Spleen (tissue), 11 donors: ENCODE data around the gene PPM1B. TPM values are rescaled to one million over a fixed set of nuclear protein-coding genes. Genes with fewer than 3 reads are reported as not detected.

Experiments used
- DNase-seq: peaks from one replicate; pipeline ENCODE4 v3.0.0-alpha.2; 2020
- H3K27ac ChIP-seq, 8 donors: fragments of 200-600 bp; sonication (generic) in 7 of 8; 1 replicate in 4 of 8; 2 replicates in 4 of 8; pipeline versions ENCODE4 v1.5.0 to v1.8.0; 2016 to 2021; ENCODE audit warnings: inconsistent platforms in 4 of 8, mild to moderate bottlenecking in 4 of 8, moderate library complexity in 1 of 8
- H3K27me3 ChIP-seq, 7 donors: fragments of 200-600 bp; sonication (generic) in 6 of 7; replicated peaks in 1 of 7; 1 replicate in 4 of 7; 2 replicates in 3 of 7; pipeline versions ENCODE4 v1.5.0 to v1.8.0; 2016 to 2021; ENCODE audit warnings: inconsistent platforms in 3 of 7, mild to moderate bottlenecking in 1 of 7
- H3K36me3 ChIP-seq, 6 donors: fragments of 200-600 bp; sonication (generic) in 5 of 6; 1 replicate in 4 of 6; 2 replicates in 2 of 6; pipeline versions ENCODE4 v1.5.0 to v1.8.0; 2016 to 2021; ENCODE audit warnings: inconsistent platforms in 2 of 6
- H3K4me1 ChIP-seq, 6 donors: fragments of 200-600 bp; sonication (generic) in 5 of 6; 1 replicate in 3 of 6; 2 replicates in 3 of 6; pipeline versions ENCODE4 v1.5.0 to v1.8.0; 2016 to 2021; ENCODE audit warnings: inconsistent platforms in 3 of 6
- H3K4me3 ChIP-seq, 8 donors: fragments of 200-600 bp; sonication (generic) in 7 of 8; 1 replicate in 4 of 8; 2 replicates in 4 of 8; pipeline versions ENCODE4 v1.5.0 to v1.8.0; 2016 to 2021; ENCODE audit warnings: inconsistent platforms in 4 of 8, mild to moderate bottlenecking in 4 of 8, moderate library complexity in 2 of 8
- H3K9me3 ChIP-seq, 8 donors: fragments of 200-600 bp; sonication (generic) in 7 of 8; 1 replicate in 4 of 8; 2 replicates in 4 of 8; pipeline versions ENCODE4 v1.5.0 to v1.8.0; 2016 to 2021; ENCODE audit warnings: inconsistent platforms in 4 of 8
- POLR2A ChIP-seq, 3 donors: fragments of 450-650 bp; IDR thresholded peaks; one replicate each; pipeline ENCODE4 v1.5.1; 2017; ENCODE audit warnings: antibody characterized with exemption in 3 of 3, mild to moderate bottlenecking in 1 of 3
- POLR2AphosphoS5 ChIP-seq, 3 donors: sonication (generic); formaldehyde crosslinking; IDR thresholded peaks; one replicate each; pipeline ENCODE4 v1.5.1; 2017; ENCODE audit warnings: antibody characterized with exemption in 3 of 3
- WGBS, 5 donors: extraction: QIAGEN DNeasy Blood & Tissue Kit in 3 of 5; methylation state at CpG; one replicate each; pipeline versions ENCODE4 v1.1.5 to v1.1.7; 2013 to 2018; 5-methylcytosine and 5-hydroxymethylcytosine counted together
- intact Hi-C: fragments of 100-400 bp; cut with DNase I; formaldehyde crosslinking; loops from one replicate; pipeline ENCODE4 v1.15.0; 2023; ENCODE audit warnings: low total_unique reads
- polyA plus RNA-seq, 3 donors: library from polyadenylated mRNA; stranded (reverse); fragments of 200-250 nt; gene quantifications; one replicate each; pipeline ENCODE4 v1.2.1, GENCODE V29; 2013
- total RNA-seq, 7 donors: library from RNA; depleted of rRNA in 3 of 7; stranded (reverse); fragments of >200 nt in 3 of 7; fragmentation: NEBNext Ultra II Directional in 4 of 7; extraction: Animal tissue kit (Norgen Biotek cat#: 25700) in 4 of 7; gene quantifications; one replicate each; pipeline versions ENCODE4 v1.1.0 to v1.2.1, GENCODE V29; 2016 to 2021
- TF ChIP-seq, protein P1 (sequence below), 11 experiments: fragments of 200-600 bp in 7 of 11; fragments of 450-650 bp in 4 of 11; sonication (generic) in 4 of 11; IDR thresholded peaks in 8 of 11; conservative IDR thresholded peaks in 3 of 11; 1 replicate in 7 of 11; 2 replicates in 4 of 11; pipeline versions ENCODE4 v1.4.0 to v1.8.0; 2016 to 2021; ENCODE audit warnings: antibody characterized with exemption in 11 of 11, inconsistent platforms in 4 of 11, mild to moderate bottlenecking in 1 of 11
- donor health status: healthy with polysubstance abuse.
- donor health status: DM: no; HTN: no; CAD: no; lungs with moderate emphysema.
- donor health status: DM: no; HTN: no; CAD: no.
- donor health status: Bipolar disorder and iron deficiency.
- donor health status: healthy.
- donor health status: DM: no; HTN: no; CAD: no.
- donor health status: DM: yes; HTN: yes; CAD: no.

PPM1B gene
- total and polyA plus RNA-seq, 10 donors, result 21.9 to 86.3 (median 57.4) TPM

DNA sequence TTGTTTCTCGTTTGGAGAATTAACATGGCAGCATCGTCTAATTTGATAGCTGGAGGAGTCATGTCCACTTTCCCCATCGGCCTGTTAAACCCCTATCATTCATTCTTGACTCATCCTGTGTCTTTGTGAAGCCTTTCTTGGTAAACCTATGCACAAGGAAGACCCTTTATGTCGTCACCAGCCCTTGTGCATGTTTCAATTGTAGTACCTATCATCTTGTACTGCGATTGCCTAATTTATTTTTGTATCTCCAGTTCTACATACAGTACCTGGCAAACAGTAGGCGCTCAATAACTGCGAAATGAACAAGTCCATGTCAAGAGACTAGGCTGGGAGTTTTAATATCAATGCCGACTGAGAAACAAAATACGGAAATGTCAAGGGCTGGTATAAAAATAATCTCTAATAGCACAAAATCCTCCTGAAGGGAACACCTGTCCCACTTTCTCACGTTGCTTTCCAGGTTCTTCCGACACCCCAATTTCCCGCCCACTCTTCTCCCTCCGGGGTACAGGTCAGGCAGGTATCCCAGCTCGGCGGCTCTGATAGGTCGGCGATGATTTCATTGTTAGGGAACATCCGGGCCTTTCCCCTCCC, 1.3 kb upstream of the PPM1B start:
- intact Hi-C loops, result no loop called here
- Histone ChIP-seq H3K27ac (peak overlapping the region; percentile 90 to 99 (median 97)), H3K4me3 (peak overlapping the region; percentile 22 to 96 (median 49)), H3K4me1 (peaks cover 13 to 43% (median 26%) of the 10 kb centered on the region in 6 donors), H3K9me3 (peaks cover 0 to 12% (median 0%) of the 10 kb centered on the region in 8 donors), H3K27me3 (no peaks in the 10 kb centered on the region), H3K36me3 (no peaks in the 10 kb centered on the region)
- TF ChIP-seq POLR2AphosphoS5 (IDR thresholded peaks at IDR 0.05) (no peak), POLR2A (IDR thresholded peaks at IDR 0.05) (no peak)
- TF ChIP-seq, protein P1, sequence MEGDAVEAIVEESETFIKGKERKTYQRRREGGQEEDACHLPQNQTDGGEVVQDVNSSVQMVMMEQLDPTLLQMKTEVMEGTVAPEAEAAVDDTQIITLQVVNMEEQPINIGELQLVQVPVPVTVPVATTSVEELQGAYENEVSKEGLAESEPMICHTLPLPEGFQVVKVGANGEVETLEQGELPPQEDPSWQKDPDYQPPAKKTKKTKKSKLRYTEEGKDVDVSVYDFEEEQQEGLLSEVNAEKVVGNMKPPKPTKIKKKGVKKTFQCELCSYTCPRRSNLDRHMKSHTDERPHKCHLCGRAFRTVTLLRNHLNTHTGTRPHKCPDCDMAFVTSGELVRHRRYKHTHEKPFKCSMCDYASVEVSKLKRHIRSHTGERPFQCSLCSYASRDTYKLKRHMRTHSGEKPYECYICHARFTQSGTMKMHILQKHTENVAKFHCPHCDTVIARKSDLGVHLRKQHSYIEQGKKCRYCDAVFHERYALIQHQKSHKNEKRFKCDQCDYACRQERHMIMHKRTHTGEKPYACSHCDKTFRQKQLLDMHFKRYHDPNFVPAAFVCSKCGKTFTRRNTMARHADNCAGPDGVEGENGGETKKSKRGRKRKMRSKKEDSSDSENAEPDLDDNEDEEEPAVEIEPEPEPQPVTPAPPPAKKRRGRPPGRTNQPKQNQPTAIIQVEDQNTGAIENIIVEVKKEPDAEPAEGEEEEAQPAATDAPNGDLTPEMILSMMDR (IDR thresholded peaks at IDR 0.05 in 8 of 11, conservative IDR thresholded peaks at IDR 0.05 in 3 of 11), result no peak
- 31 to 38% (median 34%) methylated on average over 18 of the region's 18 CpGs for WGBS, 5 donors
- no peak for DNase-seq

DNA sequence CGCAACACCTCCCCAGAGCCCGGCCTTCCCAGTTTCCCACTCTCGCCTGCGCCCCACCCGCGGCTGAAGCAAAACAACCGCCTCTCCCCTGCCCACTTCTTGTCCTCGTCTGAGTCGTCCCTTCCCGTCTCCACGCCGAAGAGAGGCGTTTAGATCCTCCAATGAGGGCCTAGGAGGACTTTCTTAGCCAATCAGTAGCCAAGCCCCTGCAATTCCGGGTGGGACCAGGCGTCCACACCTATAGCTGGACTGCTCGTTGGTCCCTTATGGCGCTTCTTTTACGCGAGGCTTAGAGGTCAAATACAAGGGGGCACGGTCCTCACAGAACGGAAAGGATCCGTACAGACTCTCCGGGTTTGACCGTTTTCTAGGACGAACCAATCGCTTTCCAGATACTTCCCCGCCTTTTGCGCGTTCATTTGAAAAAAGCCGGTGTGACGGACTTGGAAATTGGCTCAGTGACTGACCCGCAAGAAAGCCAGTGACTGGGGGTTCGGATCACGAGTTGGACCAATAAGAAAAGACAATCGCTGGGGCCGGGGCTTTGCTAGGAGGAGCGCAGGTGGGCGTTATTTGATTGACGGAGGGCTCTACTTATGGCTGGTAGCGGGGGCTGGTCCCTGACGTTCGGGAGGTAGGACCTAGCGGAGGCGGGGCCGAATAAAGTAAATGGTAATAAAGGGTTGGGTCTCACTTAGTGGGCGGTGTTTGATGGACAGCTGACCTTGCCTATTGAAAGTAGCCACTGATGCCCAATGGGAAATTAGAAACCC, 581 bp upstream of the PPM1B start:
- Histone ChIP-seq H3K27me3 (no peaks in the 10 kb centered on the region), H3K9me3 (peaks cover 0 to 12% (median 0%) of the 10 kb centered on the region in 8 donors), H3K4me3 (peak overlapping the region; percentile 22 to 96 (median 64)), H3K27ac (peak overlapping the region; percentile 90 to 99 (median 97)), H3K4me1 (peaks cover 13 to 50% (median 32%) of the 10 kb centered on the region in 6 donors), H3K36me3 (peaks cover 0 to 4% (median 0%) of the 10 kb centered on the region in 6 donors)
- TF ChIP-seq POLR2AphosphoS5 (IDR thresholded peaks at IDR 0.05) (peak; percentile 85 to 90 (median 88)), POLR2A (IDR thresholded peaks at IDR 0.05) (no peak)
- TF ChIP-seq, protein P1 (IDR thresholded peaks at IDR 0.05 in 8 of 11, conservative IDR thresholded peaks at IDR 0.05 in 3 of 11), result peak in 1 of 11 experiments; percentile 5
- peak; percentile 98 for DNase-seq
- WGBS, 5 donors, result 0 to 1% (median 1%) methylated on average over 45 to 46 of the region's 46 CpGs
- intact Hi-C loops, result no loop called here

DNA sequence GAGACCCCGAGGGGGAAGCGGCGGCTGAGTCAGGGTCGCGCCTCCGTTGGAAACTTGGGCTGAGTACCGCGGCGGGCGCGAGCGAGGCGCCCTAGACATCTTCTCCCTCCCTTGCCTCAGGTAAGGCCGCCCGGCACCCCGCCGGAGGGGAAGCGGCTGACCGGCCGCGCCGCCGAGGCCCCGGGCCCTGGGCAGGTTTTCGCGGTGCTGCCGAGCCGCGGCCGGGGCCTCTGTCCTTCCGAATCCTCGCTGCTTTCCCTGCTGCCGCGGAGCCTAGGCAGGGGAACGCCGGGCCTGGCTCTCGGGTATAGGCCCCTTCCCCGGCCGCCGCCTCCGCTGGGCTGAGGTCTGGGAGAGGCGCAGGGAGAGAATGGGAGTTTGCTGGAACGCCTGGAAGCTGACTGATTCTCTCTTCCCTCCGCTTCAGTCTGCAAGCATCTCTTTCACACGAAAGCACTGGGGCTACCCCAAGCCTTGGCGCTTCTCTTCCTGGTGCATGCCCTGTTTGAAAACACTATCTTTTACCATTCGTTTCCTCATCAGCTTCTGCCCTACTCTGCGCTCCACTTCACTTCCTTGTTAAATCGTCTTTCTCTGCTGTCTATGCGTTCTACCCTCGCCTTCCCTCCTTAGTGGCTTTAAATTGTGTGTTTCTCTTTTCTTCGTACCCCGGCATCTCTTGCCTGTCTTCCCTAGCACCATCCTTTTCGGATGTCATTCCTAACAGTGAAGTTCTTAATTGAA, 652 bp downstream of the PPM1B start:
- Histone ChIP-seq H3K9me3 (peaks cover 0 to 11% (median 0%) of the 10 kb centered on the region in 8 donors), H3K4me3 (peak overlapping the region; percentile 74 to 98 (median 93)), H3K4me1 (peaks cover 14 to 55% (median 41%) of the 10 kb centered on the region in 6 donors), H3K27me3 (no peaks in the 10 kb centered on the region), H3K36me3 (peaks cover 0 to 4% (median 0%) of the 10 kb centered on the region in 6 donors), H3K27ac (peak overlapping the region; percentile 89 to 99 (median 96))
- no peak for DNase-seq
- TF ChIP-seq POLR2AphosphoS5 (IDR thresholded peaks at IDR 0.05) (peak in 1 of 3 donors; percentile 62), POLR2A (IDR thresholded peaks at IDR 0.05) (no peak)
- intact Hi-C loops, result no loop called here
- 0 to 1% (median 0%) methylated on average over 25 to 54 of the region's 54 CpGs for WGBS, 5 donors

- WGBS, 5 donors, result 0 to 1% (median 1%) methylated on average over 3 of the region's 3 CpGs
- H3K27ac ChIP-seq, result peak overlapping the region; percentile 89 to 99 (median 96)
- DNase-seq, result no peak
- intact Hi-C loops, result loop anchor here (10.0 kb wide), 1 partner anchor 194 kb away; the partner anchor contains the start of genes CAMKMT and PREPL
- peaks cover 0 to 11% (median 0%) of the 10 kb centered on the region in 6 donors for H3K36me3 ChIP-seq
- peaks cover 22 to 65% (median 51%) of the 10 kb centered on the region in 6 donors for H3K4me1 ChIP-seq
- peaks cover 0 to 1% (median 0%) of the 10 kb centered on the region in 8 donors for H3K9me3 ChIP-seq
- H3K4me3 ChIP-seq, result peak overlapping the region; percentile 74 to 98 (median 93)
- TF ChIP-seq, protein P1 (IDR thresholded peaks at IDR 0.05 in 8 of 11, conservative IDR thresholded peaks at IDR 0.05 in 3 of 11), result no peak
- no peak for TF ChIP-seq POLR2AphosphoS5 (IDR thresholded peaks at IDR 0.05)
- TF ChIP-seq POLR2A (IDR thresholded peaks at IDR 0.05), result no peak
- H3K27me3 ChIP-seq, result no peaks in the 10 kb centered on the region
Measured at GRCh38 chr2:44170311-44170717, 1.6 kb downstream of the PPM1B start.
